HCT116 (cell line): ENCODE data around the gene PRICKLE1. TPM values are rescaled to one million over a fixed set of nuclear protein-coding genes. Genes with fewer than 3 reads are reported as not detected.

Experiments
- ATAC-seq: fragments of 200-7000 bp; cut with Tn5 transposase; 2 replicates; pipeline ENCODE4 v1.9.1; 2020; ENCODE audit warnings: mild to moderate bottlenecking, moderate library complexity
- BruUV-seq: library from RNA; stranded (reverse); fragments of 400-500 nt; replicated peaks from 2 replicates; lab custom pipeline; 2021; lab: Mats Ljungman, UMichigan
- CTCF ChIA-PET: fragments of 300-600 bp; sonication (Branson Sonifier 250); formaldehyde crosslinking; loops from one replicate; lab custom pipeline; 2021; ENCODE audit warnings: antibody characterized with exemption; lab: Charles Lee
- POLR2A ChIA-PET: fragments of 300-600, 350-600 bp; sonication (Branson Sonifier 250); formaldehyde crosslinking; loops from one replicate; lab custom pipeline; 2021; ENCODE audit warnings: antibody characterized with exemption; lab: Charles Lee
- RAD21 ChIA-PET, 2 experiments: fragments of 300-600 bp; sonication (Branson Sonifier 250); formaldehyde crosslinking; loops; one replicate each; lab custom pipeline; 2023; ENCODE audit warnings: low total read pairs in 2 of 2; ENCODE audit not compliant: uncharacterized antibody in 2 of 2, unreplicated experiment in 2 of 2, low non-redundant PET in 1 of 2; lab: Charles Lee
- DNase-seq: peaks from one replicate; pipeline ENCODE4 v3.0.0-alpha.2; 2010; ENCODE audit warnings: low read depth, low spot score
- H2AFZ ChIP-seq: fragments of 200-600 bp; shearing (Covaris generic), sonication (generic); 2 replicates; pipeline ENCODE4 v1.6.1; 2017; ENCODE audit warnings: low read depth, mixed run types, mixed read lengths, antibody characterized with exemption, low read length; ENCODE audit not compliant: poor library complexity, severe bottlenecking
- H3K27ac ChIP-seq: 2 replicates; pipeline ENCODE4 v1.5.1; 2012; ENCODE audit warnings: low read depth, low read length
- H3K27me3 ChIP-seq: fragments of 200-600 bp; sonication (generic); 2 replicates; pipeline ENCODE4 v1.6.1; 2016; ENCODE audit warnings: mixed run types, low read length, mixed read lengths; ENCODE audit not compliant: insufficient read depth
- H3K36me3 ChIP-seq, 2 experiments: fragments of 200-500 bp in 1 of 2; fragments of 200-600 bp in 1 of 2; sonication (Bioruptor generic) in 1 of 2; sonication (generic) in 1 of 2; 2 replicates each; pipeline versions ENCODE4 v1.5.1 to v1.6.1; 2014 to 2016; ENCODE audit warnings: low read length in 2 of 2, inconsistent platforms in 1 of 2, mixed read lengths in 1 of 2, mixed run types in 1 of 2; ENCODE audit not compliant: insufficient read depth in 2 of 2, control insufficient read depth in 1 of 2
- H3K4me1 ChIP-seq, 2 experiments: fragments of 200-600 bp in 1 of 2; sonication (generic) in 1 of 2; 2 replicates each; pipeline versions ENCODE4 v1.5.1 to v1.6.1; 2012 to 2017; ENCODE audit warnings: low read length in 2 of 2, inconsistent platforms in 1 of 2, mild to moderate bottlenecking in 1 of 2, mixed read lengths in 1 of 2, mixed run types in 1 of 2, moderate library complexity in 1 of 2; ENCODE audit not compliant: insufficient read depth in 2 of 2, control insufficient read depth in 1 of 2
- H3K4me2 ChIP-seq: fragments of 200-600 bp; sonication (generic); 2 replicates; pipeline ENCODE4 v1.6.1; 2017; ENCODE audit warnings: mixed run types, low read length, mixed read lengths
- H3K4me3 ChIP-seq, 2 experiments: fragments of 200-600 bp in 1 of 2; sonication (generic) in 1 of 2; replicated peaks in 1 of 2; 2 replicates each; pipeline ENCODE4 v1.5.1; 2011 to 2016; ENCODE audit warnings: low read length in 2 of 2, control low read depth in 1 of 2, low read depth in 1 of 2, mild to moderate bottlenecking in 1 of 2, mixed read lengths in 1 of 2, mixed run types in 1 of 2
- H3K79me2 ChIP-seq: fragments of 200-600 bp; sonication (generic); 2 replicates; pipeline ENCODE4 v1.6.1; 2017; ENCODE audit warnings: mild to moderate bottlenecking, mixed run types, low read length, moderate library complexity, mixed read lengths; ENCODE audit not compliant: insufficient read depth
- H3K9ac ChIP-seq: fragments of 200-600 bp; sonication (generic); 2 replicates; pipeline ENCODE4 v1.6.1; 2016; ENCODE audit warnings: low read length, mixed read lengths
- H3K9me2 ChIP-seq: fragments of 200-600 bp; sonication (generic), shearing (Covaris generic); 2 replicates; pipeline ENCODE4 v1.6.1; 2017; ENCODE audit warnings: mixed run types, mild to moderate bottlenecking, moderate library complexity; ENCODE audit not compliant: insufficient read depth
- H3K9me3 ChIP-seq, 2 experiments: fragments of 200-500 bp in 1 of 2; fragments of 200-600 bp in 1 of 2; sonication (Bioruptor generic) in 1 of 2; sonication (generic) in 1 of 2; 2 replicates each; pipeline ENCODE4 v1.6.1; 2014 to 2017; ENCODE audit warnings: low read length in 2 of 2, mixed read lengths in 2 of 2, inconsistent platforms in 1 of 2, low read depth in 1 of 2, mild to moderate bottlenecking in 1 of 2, mixed run types in 1 of 2, moderate library complexity in 1 of 2; ENCODE audit not compliant: control insufficient read depth in 1 of 2, insufficient read depth in 1 of 2
- H4K20me1 ChIP-seq: fragments of 200-600 bp; sonication (generic), shearing (Covaris generic); 2 replicates; pipeline ENCODE4 v1.6.1; 2017; ENCODE audit warnings: mixed run types, mild to moderate bottlenecking, moderate library complexity; ENCODE audit not compliant: insufficient read depth
- CBX3 ChIP-seq: IDR thresholded peaks from 2 replicates; pipeline ENCODE4 v1.6.1; 2012; ENCODE audit warnings: low read depth
- CEBPB ChIP-seq: IDR thresholded peaks from 2 replicates; pipeline ENCODE4 v1.6.1; 2012; ENCODE audit warnings: low read depth
- EGR1 ChIP-seq: IDR thresholded peaks from 2 replicates; pipeline ENCODE4 v1.6.1; 2012; ENCODE audit warnings: low read depth
- ELF1 ChIP-seq: IDR thresholded peaks from 2 replicates; pipeline ENCODE4 v1.6.1; 2012; ENCODE audit warnings: low read depth, borderline replicate concordance
- EZH2 ChIP-seq: fragments of 200-600 bp; sonication (generic); IDR thresholded peaks from 2 replicates; pipeline ENCODE4 v1.6.1; 2017; ENCODE audit warnings: antibody characterized with exemption, mixed run types
- EZH2phosphoT487 ChIP-seq: fragments of 200-600 bp; IDR thresholded peaks from 2 replicates; pipeline ENCODE4 v1.6.1; 2018; ENCODE audit warnings: antibody characterized with exemption, borderline replicate concordance
- FOSL1 ChIP-seq: IDR thresholded peaks from 2 replicates; pipeline ENCODE4 v1.6.1; 2012; ENCODE audit warnings: low read depth
- JUND ChIP-seq: IDR thresholded peaks from 2 replicates; pipeline ENCODE4 v1.6.1; 2012
- POLR2A ChIP-seq: IDR thresholded peaks from 2 replicates; pipeline ENCODE4 v1.7.0; 2011; ENCODE audit warnings: borderline replicate concordance; ENCODE audit not compliant: insufficient read depth, insufficient read length; ENCODE audit errors: extremely low read depth
- POLR2AphosphoS5 ChIP-seq: IDR thresholded peaks from 2 replicates; pipeline ENCODE4 v1.6.1; 2011; ENCODE audit warnings: mild to moderate bottlenecking, low read depth, low read length, moderate library complexity
- RAD21 ChIP-seq: IDR thresholded peaks from 2 replicates; pipeline ENCODE4 v1.6.1; 2012; ENCODE audit warnings: low read depth, mild to moderate bottlenecking
- SIN3A ChIP-seq: IDR thresholded peaks from 2 replicates; pipeline ENCODE4 v1.6.1; 2012; ENCODE audit warnings: low read depth
- TCF7L2 ChIP-seq: IDR thresholded peaks from 2 replicates; pipeline ENCODE4 v1.7.0; 2011; ENCODE audit warnings: borderline replicate concordance, inconsistent platforms; ENCODE audit not compliant: insufficient read depth, insufficient read length; ENCODE audit errors: extremely low read depth
- ZFX ChIP-seq: fragments of 450-650 bp; IDR thresholded peaks from 2 replicates; pipeline ENCODE4 v1.6.1; 2017
- ZNF274 ChIP-seq: fragments of 200-500 bp; sonication (Bioruptor generic); IDR thresholded peaks from 2 replicates; pipeline ENCODE4 v1.6.1; 2014; ENCODE audit warnings: mild to moderate bottlenecking, low read depth, low read length, inconsistent platforms
- intact Hi-C: fragments of 100-400 bp; cut with micrococcal nuclease; formaldehyde crosslinking; loops from 2 replicates; pipeline ENCODE4 v1.10.0; 2022
- total RNA-seq: library from RNA; stranded (reverse); gene quantifications from one replicate; pipeline ENCODE4 v1.2.1, GENCODE V29; 2021; ENCODE audit not compliant: unreplicated experiment
- TF ChIP-seq, protein P1 (sequence below): IDR thresholded peaks from 2 replicates; pipeline ENCODE4 v1.6.1; 2012
- TF ChIP-seq, protein P2 (sequence below), 3 experiments: fragments of 200-600 bp in 1 of 3; sonication (generic) in 1 of 3; IDR thresholded peaks in 2 of 3; conservative IDR thresholded peaks in 1 of 3; 2 replicates each; pipeline ENCODE4 v1.5.1; 2012 to 2017; ENCODE audit warnings: low read depth in 2 of 3, low read length in 2 of 3, antibody characterized with exemption in 1 of 3, borderline replicate concordance in 1 of 3, control low read depth in 1 of 3, mild to moderate bottlenecking in 1 of 3, mixed read lengths in 1 of 3, mixed run types in 1 of 3, moderate library complexity in 1 of 3; ENCODE audit not compliant: insufficient read depth in 1 of 3
- TF ChIP-seq, protein P3 (sequence below): IDR thresholded peaks from 2 replicates; pipeline ENCODE4 v1.6.1; 2012; ENCODE audit warnings: low read depth
- TF ChIP-seq, protein P4 (sequence below): IDR thresholded peaks from 2 replicates; pipeline ENCODE4 v1.6.1; 2011; ENCODE audit warnings: mild to moderate bottlenecking, low read length, moderate library complexity; ENCODE audit not compliant: insufficient replicate concordance; ENCODE audit errors: extremely low read depth
- TF ChIP-seq, protein P5 (sequence below): IDR thresholded peaks from 2 replicates; pipeline ENCODE4 v1.6.1; 2012

Gene PRICKLE1
- total RNA-seq, 1 experiment from 2014 or later = 1.3 TPM

DNA sequence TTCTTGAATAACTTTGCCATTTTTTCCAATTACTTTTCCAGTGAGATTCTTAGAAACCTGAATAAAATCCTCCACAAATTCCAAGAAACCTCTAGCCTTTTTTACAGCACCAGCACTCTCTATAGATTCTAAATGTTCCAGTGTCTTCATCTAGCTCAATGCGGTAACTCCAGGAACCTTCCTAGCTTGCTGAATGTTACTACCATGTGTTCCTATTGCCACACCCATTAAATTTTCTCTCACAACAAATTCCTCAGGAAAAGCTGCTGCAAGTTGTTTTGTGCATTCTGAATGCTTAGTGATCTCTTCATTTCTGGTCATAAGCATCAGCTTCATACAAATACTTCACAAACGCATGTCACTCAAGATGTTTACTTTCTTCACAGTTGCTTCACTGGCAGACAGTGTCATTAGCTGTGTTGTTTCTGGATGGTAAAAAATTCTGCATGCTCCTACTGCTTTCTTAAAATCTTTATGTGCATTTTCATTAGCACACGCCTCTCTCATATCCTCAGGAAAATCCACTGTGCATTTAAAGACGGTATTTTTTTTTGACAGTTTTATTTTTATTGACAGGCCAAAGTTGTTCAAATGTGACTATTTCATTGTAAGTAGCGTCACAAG, 156.9 kb downstream of the PRICKLE1 start:
- POLR2A ChIA-PET = no interaction called here
- no peak overlapping the region for H3K4me3 ChIP-seq
- H3K4me2 ChIP-seq = no peak overlapping the region
- H3K4me1 ChIP-seq = no peaks in the 10 kb centered on the region
- CTCF ChIA-PET = no interaction called here
- H3K79me2 ChIP-seq = no peaks in the 10 kb centered on the region
- H3K9me2 ChIP-seq = no peaks in the 10 kb centered on the region
- RAD21 ChIA-PET = no interaction called here
- H3K9ac ChIP-seq = no peak overlapping the region
- BruUV-seq = no TSS peak
- H3K36me3 ChIP-seq = no peaks in the 10 kb centered on the region
- H3K27me3 ChIP-seq = no peaks in the 10 kb centered on the region
- TF ChIP-seq EZH2 (no peak), ZFX (no peak), CBX3 (no peak), EGR1 (no peak), ELF1 (no peak), POLR2AphosphoS5 (no peak), SIN3A (no peak), ZNF274 (no peak), FOSL1 (no peak), TCF7L2 (no peak), RAD21 (no peak), POLR2A (no peak), EZH2phosphoT487 (no peak), JUND (no peak), CEBPB (no peak)
- TF ChIP-seq, protein P1, sequence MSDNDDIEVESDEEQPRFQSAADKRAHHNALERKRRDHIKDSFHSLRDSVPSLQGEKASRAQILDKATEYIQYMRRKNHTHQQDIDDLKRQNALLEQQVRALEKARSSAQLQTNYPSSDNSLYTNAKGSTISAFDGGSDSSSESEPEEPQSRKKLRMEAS = no peak
- TF ChIP-seq, protein P2, sequence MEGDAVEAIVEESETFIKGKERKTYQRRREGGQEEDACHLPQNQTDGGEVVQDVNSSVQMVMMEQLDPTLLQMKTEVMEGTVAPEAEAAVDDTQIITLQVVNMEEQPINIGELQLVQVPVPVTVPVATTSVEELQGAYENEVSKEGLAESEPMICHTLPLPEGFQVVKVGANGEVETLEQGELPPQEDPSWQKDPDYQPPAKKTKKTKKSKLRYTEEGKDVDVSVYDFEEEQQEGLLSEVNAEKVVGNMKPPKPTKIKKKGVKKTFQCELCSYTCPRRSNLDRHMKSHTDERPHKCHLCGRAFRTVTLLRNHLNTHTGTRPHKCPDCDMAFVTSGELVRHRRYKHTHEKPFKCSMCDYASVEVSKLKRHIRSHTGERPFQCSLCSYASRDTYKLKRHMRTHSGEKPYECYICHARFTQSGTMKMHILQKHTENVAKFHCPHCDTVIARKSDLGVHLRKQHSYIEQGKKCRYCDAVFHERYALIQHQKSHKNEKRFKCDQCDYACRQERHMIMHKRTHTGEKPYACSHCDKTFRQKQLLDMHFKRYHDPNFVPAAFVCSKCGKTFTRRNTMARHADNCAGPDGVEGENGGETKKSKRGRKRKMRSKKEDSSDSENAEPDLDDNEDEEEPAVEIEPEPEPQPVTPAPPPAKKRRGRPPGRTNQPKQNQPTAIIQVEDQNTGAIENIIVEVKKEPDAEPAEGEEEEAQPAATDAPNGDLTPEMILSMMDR (IDR thresholded peaks at IDR 0.05 in 2 of 3, conservative IDR thresholded peaks at IDR 0.05 in 1 of 3; ENCODE audit: borderline replicate concordance in 1 of 3, insufficient read depth in 1 of 3, low read depth in 2 of 3, low read length in 2 of 3) = no peak
- TF ChIP-seq, protein P3, sequence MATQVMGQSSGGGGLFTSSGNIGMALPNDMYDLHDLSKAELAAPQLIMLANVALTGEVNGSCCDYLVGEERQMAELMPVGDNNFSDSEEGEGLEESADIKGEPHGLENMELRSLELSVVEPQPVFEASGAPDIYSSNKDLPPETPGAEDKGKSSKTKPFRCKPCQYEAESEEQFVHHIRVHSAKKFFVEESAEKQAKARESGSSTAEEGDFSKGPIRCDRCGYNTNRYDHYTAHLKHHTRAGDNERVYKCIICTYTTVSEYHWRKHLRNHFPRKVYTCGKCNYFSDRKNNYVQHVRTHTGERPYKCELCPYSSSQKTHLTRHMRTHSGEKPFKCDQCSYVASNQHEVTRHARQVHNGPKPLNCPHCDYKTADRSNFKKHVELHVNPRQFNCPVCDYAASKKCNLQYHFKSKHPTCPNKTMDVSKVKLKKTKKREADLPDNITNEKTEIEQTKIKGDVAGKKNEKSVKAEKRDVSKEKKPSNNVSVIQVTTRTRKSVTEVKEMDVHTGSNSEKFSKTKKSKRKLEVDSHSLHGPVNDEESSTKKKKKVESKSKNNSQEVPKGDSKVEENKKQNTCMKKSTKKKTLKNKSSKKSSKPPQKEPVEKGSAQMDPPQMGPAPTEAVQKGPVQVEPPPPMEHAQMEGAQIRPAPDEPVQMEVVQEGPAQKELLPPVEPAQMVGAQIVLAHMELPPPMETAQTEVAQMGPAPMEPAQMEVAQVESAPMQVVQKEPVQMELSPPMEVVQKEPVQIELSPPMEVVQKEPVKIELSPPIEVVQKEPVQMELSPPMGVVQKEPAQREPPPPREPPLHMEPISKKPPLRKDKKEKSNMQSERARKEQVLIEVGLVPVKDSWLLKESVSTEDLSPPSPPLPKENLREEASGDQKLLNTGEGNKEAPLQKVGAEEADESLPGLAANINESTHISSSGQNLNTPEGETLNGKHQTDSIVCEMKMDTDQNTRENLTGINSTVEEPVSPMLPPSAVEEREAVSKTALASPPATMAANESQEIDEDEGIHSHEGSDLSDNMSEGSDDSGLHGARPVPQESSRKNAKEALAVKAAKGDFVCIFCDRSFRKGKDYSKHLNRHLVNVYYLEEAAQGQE = no peak
- TF ChIP-seq, protein P4, sequence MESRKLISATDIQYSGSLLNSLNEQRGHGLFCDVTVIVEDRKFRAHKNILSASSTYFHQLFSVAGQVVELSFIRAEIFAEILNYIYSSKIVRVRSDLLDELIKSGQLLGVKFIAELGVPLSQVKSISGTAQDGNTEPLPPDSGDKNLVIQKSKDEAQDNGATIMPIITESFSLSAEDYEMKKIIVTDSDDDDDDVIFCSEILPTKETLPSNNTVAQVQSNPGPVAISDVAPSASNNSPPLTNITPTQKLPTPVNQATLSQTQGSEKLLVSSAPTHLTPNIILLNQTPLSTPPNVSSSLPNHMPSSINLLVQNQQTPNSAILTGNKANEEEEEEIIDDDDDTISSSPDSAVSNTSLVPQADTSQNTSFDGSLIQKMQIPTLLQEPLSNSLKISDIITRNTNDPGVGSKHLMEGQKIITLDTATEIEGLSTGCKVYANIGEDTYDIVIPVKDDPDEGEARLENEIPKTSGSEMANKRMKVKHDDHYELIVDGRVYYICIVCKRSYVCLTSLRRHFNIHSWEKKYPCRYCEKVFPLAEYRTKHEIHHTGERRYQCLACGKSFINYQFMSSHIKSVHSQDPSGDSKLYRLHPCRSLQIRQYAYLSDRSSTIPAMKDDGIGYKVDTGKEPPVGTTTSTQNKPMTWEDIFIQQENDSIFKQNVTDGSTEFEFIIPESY = no peak
- TF ChIP-seq, protein P5, sequence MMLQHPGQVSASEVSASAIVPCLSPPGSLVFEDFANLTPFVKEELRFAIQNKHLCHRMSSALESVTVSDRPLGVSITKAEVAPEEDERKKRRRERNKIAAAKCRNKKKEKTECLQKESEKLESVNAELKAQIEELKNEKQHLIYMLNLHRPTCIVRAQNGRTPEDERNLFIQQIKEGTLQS = no peak
- H3K27ac ChIP-seq = no peak overlapping the region
- H2AFZ ChIP-seq = no peak overlapping the region
- DNase-seq (no peak), ATAC-seq (no peak)
- H3K9me3 ChIP-seq = no peaks in the 10 kb centered on the region
- intact Hi-C loops = no loop called here
- no peaks in the 10 kb centered on the region for H4K20me1 ChIP-seq
